Endothelial cell of umbilical vein (primary cell): ENCODE data around the gene GATAD1. TPM values are rescaled to one million over a fixed set of nuclear protein-coding genes. Genes with fewer than 3 reads are reported as not detected.

Experiments
- BruUV-seq: library from RNA; stranded (reverse); fragments of 400-500 nt; replicated peaks from 2 replicates; lab custom pipeline; 2021; lab: Mats Ljungman, UMichigan
- CTCF ChIA-PET: fragments of 300-600, 350-600 bp; sonication (Branson Sonifier 250); formaldehyde crosslinking; loops from one replicate; lab custom pipeline; 2021; ENCODE audit warnings: antibody characterized with exemption, inconsistent platforms; lab: Charles Lee
- POLR2A ChIA-PET: fragments of 300-600, 350-600 bp; sonication (Branson Sonifier 250); formaldehyde crosslinking; loops from one replicate; lab custom pipeline; 2021; ENCODE audit warnings: antibody characterized with exemption, inconsistent platforms; lab: Charles Lee
- DNase-seq: peaks from one replicate; pipeline ENCODE4 v3.0.0-alpha.2; 2011; ENCODE audit warnings: low read depth, low spot score
- FAIRE-seq: peaks from 2 replicates; lab custom pipeline; 2011; peaks lifted over from hg19 to GRCh38; lab: Jason Lieb, UNC
- H2AFZ ChIP-seq: 2 replicates; pipeline ENCODE4 v1.6.0; 2012; ENCODE audit warnings: low read depth, low read length, control low read depth, inconsistent platforms
- H3K27ac ChIP-seq: 2 replicates; pipeline ENCODE4 v1.5.1; 2011; ENCODE audit warnings: low read depth, mild to moderate bottlenecking, control low read depth, low read length, moderate library complexity; ENCODE audit not compliant: insufficient read depth
- H3K27me3 ChIP-seq, 2 experiments: 2 replicates each; pipeline versions ENCODE4 v1.6.0 to v1.6.1; 2011; ENCODE audit warnings: low read length in 2 of 2, mixed read lengths in 1 of 2; ENCODE audit not compliant: control insufficient read depth in 2 of 2, insufficient read depth in 2 of 2
- H3K36me3 ChIP-seq, 2 experiments: 2 replicates in 1 of 2; 3 replicates in 1 of 2; pipeline ENCODE4 v1.5.1; 2011; ENCODE audit warnings: low read length in 2 of 2, mild to moderate bottlenecking in 1 of 2, moderate library complexity in 1 of 2; ENCODE audit not compliant: control insufficient read depth in 2 of 2, insufficient read depth in 2 of 2; ENCODE audit errors: extremely low read depth in 1 of 2
- H3K4me1 ChIP-seq: 3 replicates; pipeline ENCODE4 v1.5.1; 2011; ENCODE audit warnings: mild to moderate bottlenecking, low read length; ENCODE audit not compliant: control insufficient read depth, insufficient read depth; ENCODE audit errors: extremely low read depth
- H3K4me2 ChIP-seq: 2 replicates; pipeline ENCODE4 v1.6.1; 2011; ENCODE audit warnings: low read length, control low read depth, mixed read lengths; ENCODE audit not compliant: insufficient read depth
- H3K4me3 ChIP-seq, 3 experiments: fragments of 200-600 bp in 1 of 3; sonication (generic), shearing (Covaris generic) in 1 of 3; replicated peaks in 1 of 3; 2 replicates each; pipeline ENCODE4 v1.5.1; 2011 to 2016; ENCODE audit warnings: control low read depth in 3 of 3, low read length in 3 of 3, mild to moderate bottlenecking in 2 of 3, inconsistent platforms in 1 of 3, low read depth in 1 of 3, moderate library complexity in 1 of 3; ENCODE audit not compliant: insufficient read depth in 1 of 3
- H3K79me2 ChIP-seq: 2 replicates; pipeline ENCODE4 v1.6.0; 2012; ENCODE audit warnings: low read length, inconsistent platforms; ENCODE audit not compliant: control insufficient read depth, insufficient read depth
- H3K9ac ChIP-seq: replicated peaks from 2 replicates; pipeline ENCODE3; 2011; ENCODE audit warnings: low read length, control low read depth; ENCODE audit not compliant: insufficient read depth; ENCODE audit errors: extremely low read depth
- H3K9me1 ChIP-seq: replicated peaks from 3 replicates; pipeline ENCODE4 v1.6.0; 2011; ENCODE audit warnings: mild to moderate bottlenecking, low read length; ENCODE audit not compliant: control insufficient read depth, insufficient read depth; ENCODE audit errors: extremely low read depth
- H3K9me3 ChIP-seq: replicated peaks from 2 replicates; pipeline ENCODE4 v1.5.1; 2012; ENCODE audit warnings: low read length, inconsistent platforms; ENCODE audit not compliant: control insufficient read depth, insufficient read depth
- H4K20me1 ChIP-seq: replicated peaks from 2 replicates; pipeline ENCODE3; 2011; ENCODE audit warnings: mild to moderate bottlenecking, low read length; ENCODE audit not compliant: control insufficient read depth, insufficient read depth; ENCODE audit errors: extremely low read depth
- EZH2 ChIP-seq: IDR thresholded peaks from 2 replicates; pipeline ENCODE4 v1.6.1; 2012; ENCODE audit warnings: borderline replicate concordance, low read depth, mild to moderate bottlenecking, moderate library complexity, low read length, inconsistent platforms; ENCODE audit not compliant: severe bottlenecking
- FOS ChIP-seq: IDR thresholded peaks from 2 replicates; pipeline ENCODE4 v1.6.1; 2011; ENCODE audit warnings: mild to moderate bottlenecking, low read length, moderate library complexity, borderline replicate concordance; ENCODE audit not compliant: insufficient read depth
- GATA2 ChIP-seq: IDR thresholded peaks from 2 replicates; pipeline ENCODE4 v1.7.0; 2011; ENCODE audit warnings: low read depth, mild to moderate bottlenecking, moderate library complexity, mixed read lengths, low read length; ENCODE audit not compliant: insufficient read length, insufficient read depth
- JUN ChIP-seq: IDR thresholded peaks from 2 replicates; pipeline ENCODE4 v1.6.1; 2011; ENCODE audit warnings: borderline replicate concordance, low read depth; ENCODE audit not compliant: insufficient read length, insufficient read depth
- MYC ChIP-seq: IDR thresholded peaks from one replicate; pipeline ENCODE4 v1.6.1; 2011; ENCODE audit warnings: mild to moderate bottlenecking, low read depth, low read length
- POLR2A ChIP-seq: IDR thresholded peaks from 2 replicates; pipeline ENCODE4 v1.6.1; 2012; ENCODE audit warnings: low read depth, mild to moderate bottlenecking, control low read depth, low read length
- POLR2AphosphoS5 ChIP-seq: IDR thresholded peaks from 2 replicates; pipeline ENCODE4 v1.6.1; 2012; ENCODE audit warnings: low read depth, mild to moderate bottlenecking, control low read depth, low read length, moderate library complexity; ENCODE audit not compliant: insufficient read depth
- dilution Hi-C: fragments of 300-500 bp; cut with MboI; formaldehyde crosslinking; loops from one replicate; pipeline ENCODE4 v1.15.0; 2019; ENCODE audit warnings: low sequenced_read_pairs; ENCODE audit not compliant: extremely low pct_ligation_motif_present
- intact Hi-C: fragments of 100-400 bp; cut with micrococcal nuclease; formaldehyde crosslinking; loops from one replicate; pipeline ENCODE4 v1.10.0; 2022
- polyA plus RNA-seq, 4 experiments: library from polyadenylated mRNA; depleted of rRNA in 3 of 4; stranded (reverse) in 3 of 4; unstranded in 1 of 4; fragments of >200 nt; gene quantifications; 2 replicates each; pipeline versions ENCODE4 v1.2.1 to v1.2.3, GENCODE V29; 2011 to 2012; ENCODE audit warnings: missing spikeins in 1 of 4
- total RNA-seq: library from RNA; stranded (reverse); gene quantifications from 2 replicates; pipeline ENCODE4 v1.2.3, GENCODE V29; 2021
- TF ChIP-seq, protein P1 (sequence below), 2 donors: IDR thresholded peaks; 1 replicate in 1 of 2; 2 replicates in 1 of 2; pipeline ENCODE4 v1.5.1; 2011; ENCODE audit warnings: low read length in 2 of 2, mild to moderate bottlenecking in 2 of 2, moderate library complexity in 2 of 2, control low read depth in 1 of 2, inconsistent platforms in 1 of 2, low read depth in 1 of 2; ENCODE audit not compliant: insufficient read depth in 1 of 2; ENCODE audit errors: extremely low read depth in 1 of 2
- TF ChIP-seq, protein P2 (sequence below): IDR thresholded peaks from 2 replicates; pipeline ENCODE4 v1.6.1; 2011; ENCODE audit not compliant: insufficient read depth, insufficient read length

GATAD1 gene
- total and polyA plus RNA-seq, 2 donors (not counting 3 experiments of a cell fraction or from before 2014, with no cell fraction given), result 13.7 to 28.9 TPM

- no peaks in the 10 kb centered on the region for H3K36me3 ChIP-seq
- no peaks in the 10 kb centered on the region for H3K9me1 ChIP-seq
- no peaks in the 10 kb centered on the region for H3K9me3 ChIP-seq
- no peak overlapping the region for H3K27ac ChIP-seq
- intact Hi-C loops (no loop called here), dilution Hi-C loops (no loop called here)
- H3K27me3 ChIP-seq, result peaks cover 8 to 10% of the 10 kb centered on the region in 2 experiments
- ChIA-PET POLR2A (no interaction called here), CTCF (interaction anchor here (0.8 to 2.4 kb wide), 4 partner anchors 11 to 24 kb away, joined by 4 to 36 read pairs (median 8); partner anchors contain the start of gene GATAD1)
- H2AFZ ChIP-seq, result no peak overlapping the region
- BruUV-seq, result no TSS peak
- TF ChIP-seq POLR2A, result no peak
- TF ChIP-seq, protein P1, sequence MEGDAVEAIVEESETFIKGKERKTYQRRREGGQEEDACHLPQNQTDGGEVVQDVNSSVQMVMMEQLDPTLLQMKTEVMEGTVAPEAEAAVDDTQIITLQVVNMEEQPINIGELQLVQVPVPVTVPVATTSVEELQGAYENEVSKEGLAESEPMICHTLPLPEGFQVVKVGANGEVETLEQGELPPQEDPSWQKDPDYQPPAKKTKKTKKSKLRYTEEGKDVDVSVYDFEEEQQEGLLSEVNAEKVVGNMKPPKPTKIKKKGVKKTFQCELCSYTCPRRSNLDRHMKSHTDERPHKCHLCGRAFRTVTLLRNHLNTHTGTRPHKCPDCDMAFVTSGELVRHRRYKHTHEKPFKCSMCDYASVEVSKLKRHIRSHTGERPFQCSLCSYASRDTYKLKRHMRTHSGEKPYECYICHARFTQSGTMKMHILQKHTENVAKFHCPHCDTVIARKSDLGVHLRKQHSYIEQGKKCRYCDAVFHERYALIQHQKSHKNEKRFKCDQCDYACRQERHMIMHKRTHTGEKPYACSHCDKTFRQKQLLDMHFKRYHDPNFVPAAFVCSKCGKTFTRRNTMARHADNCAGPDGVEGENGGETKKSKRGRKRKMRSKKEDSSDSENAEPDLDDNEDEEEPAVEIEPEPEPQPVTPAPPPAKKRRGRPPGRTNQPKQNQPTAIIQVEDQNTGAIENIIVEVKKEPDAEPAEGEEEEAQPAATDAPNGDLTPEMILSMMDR (IDR thresholded peaks at IDR 0.05; ENCODE audit: extremely low read depth in 1 of 2, insufficient read depth in 1 of 2, low read depth in 1 of 2, low read length in 2 of 2), result no peak
- no peak for TF ChIP-seq JUN
- TF ChIP-seq, protein P2, sequence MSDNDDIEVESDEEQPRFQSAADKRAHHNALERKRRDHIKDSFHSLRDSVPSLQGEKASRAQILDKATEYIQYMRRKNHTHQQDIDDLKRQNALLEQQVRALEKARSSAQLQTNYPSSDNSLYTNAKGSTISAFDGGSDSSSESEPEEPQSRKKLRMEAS, result no peak
- no peak for TF ChIP-seq MYC
- no peak for TF ChIP-seq FOS
- no peak for TF ChIP-seq POLR2AphosphoS5
- TF ChIP-seq GATA2, result no peak
- TF ChIP-seq EZH2, result no peak
- H3K9ac ChIP-seq, result no peak overlapping the region
- FAIRE-seq (no peak), DNase-seq (no peak)
- H3K4me2 ChIP-seq, result no peak overlapping the region
- H3K4me3 ChIP-seq, result no peak overlapping the region
- no peaks in the 10 kb centered on the region for H4K20me1 ChIP-seq
- H3K79me2 ChIP-seq, result no peaks in the 10 kb centered on the region
- no peaks in the 10 kb centered on the region for H3K4me1 ChIP-seq
These were observed 10.5 kb upstream of the GATAD1 start for GRCh38 chr7:92436612-92437445.
